HEK293T (cell line): Measurements from ENCODE around the gene CNTN6.

Experiments
- ARNT ChIP-seq: fragments of 450-650 bp; IDR thresholded peaks from 2 replicates; pipeline ENCODE4 v1.6.1; 2017; ENCODE audit warnings: mild to moderate bottlenecking
- BHLHE40 ChIP-seq: fragments of 450-650 bp; IDR thresholded peaks from 2 replicates; pipeline ENCODE4 v1.6.1; 2016; ENCODE audit warnings: mild to moderate bottlenecking, moderate library complexity, borderline replicate concordance
- ELF4 ChIP-seq: fragments of 450-650 bp; IDR thresholded peaks from 2 replicates; pipeline ENCODE4 v1.6.1; 2017; ENCODE audit warnings: antibody characterized with exemption
- FOXA1 ChIP-seq: fragments of 450-650 bp; IDR thresholded peaks from 2 replicates; pipeline ENCODE4 v1.6.1; 2016; ENCODE audit warnings: mild to moderate bottlenecking
- FOXK2 ChIP-seq: fragments of 450-650 bp; IDR thresholded peaks from 2 replicates; pipeline ENCODE4 v1.6.1; 2016; ENCODE audit warnings: mild to moderate bottlenecking
- FOXM1 ChIP-seq: fragments of 450-650 bp; IDR thresholded peaks from 2 replicates; pipeline ENCODE4 v1.6.1; 2017; ENCODE audit warnings: mild to moderate bottlenecking, borderline replicate concordance
- HDGF ChIP-seq: fragments of 450-650 bp; IDR thresholded peaks from 2 replicates; pipeline ENCODE4 v1.6.1; 2017; ENCODE audit warnings: antibody characterized with exemption, borderline replicate concordance
- LEF1 ChIP-seq: fragments of 450-650 bp; IDR thresholded peaks from 2 replicates; pipeline ENCODE4 v1.6.1; 2017; ENCODE audit warnings: mild to moderate bottlenecking, borderline replicate concordance
- NFRKB ChIP-seq: fragments of 450-650 bp; IDR thresholded peaks from 2 replicates; pipeline ENCODE4 v1.6.1; 2016; ENCODE audit warnings: mild to moderate bottlenecking, moderate library complexity
- SP1 ChIP-seq: fragments of 450-650 bp; IDR thresholded peaks from 2 replicates; pipeline ENCODE4 v1.6.1; 2017
- SUZ12 ChIP-seq: fragments of 450-650 bp; IDR thresholded peaks from 2 replicates; pipeline ENCODE4 v1.6.1; 2016; ENCODE audit warnings: mild to moderate bottlenecking
- TARDBP ChIP-seq: fragments of 450-650 bp; IDR thresholded peaks from 2 replicates; pipeline ENCODE4 v1.6.1; 2016
- ZNF384 ChIP-seq: fragments of 450-650 bp; IDR thresholded peaks from 2 replicates; pipeline ENCODE4 v1.6.1; 2016

GRCh38 chr3:1421577-1421976 is 328.8 kb downstream of the CNTN6 start:
- TF ChIP-seq NFRKB (no peak), BHLHE40 (no peak), FOXM1 (no peak), SP1 (no peak), ZNF384 (no peak), TARDBP (no peak), LEF1 (no peak), FOXK2 (no peak), ELF4 (no peak), SUZ12 (no peak), HDGF (no peak), FOXA1 (no peak), ARNT (no peak)
